ENCODE results near the gene RSPO4. TPM values are rescaled to one million over a fixed set of nuclear protein-coding genes. Genes with fewer than 3 reads are reported as not detected.

The RSPO4 gene
- total RNA-seq, result not detected in 2 replicates

GRCh38 chr20:1001911-1002681, at the start of gene RSPO4:
TSS of gene RSPO4 (minus strand) at chr20:1002311. CDS start at chr20:1002164, 147 bp downstream.

GRCh38 chr20:916125-916799, 85.8 kb downstream of the RSPO4 start, which contains the start of gene ANGPT4:
TSS of gene ANGPT4 (minus strand) at chr20:916334. CDS start at chr20:916214, 120 bp downstream.

Other genes starting within 250 kb of the RSPO4 start
- gene SLC52A3, start 233.8 kb downstream of the RSPO4 start, total RNA-seq, result not detected in 2 replicates
- gene FAM110A, start 168.6 kb downstream of the RSPO4 start, total RNA-seq, result 1.8 and 4.4 TPM in 2 replicates
- gene ANGPT4, start 86.0 kb downstream of the RSPO4 start, total RNA-seq, result under 0.01 and 0.17 TPM in 2 replicates
- 61.0 and 97.4 TPM in 2 replicates for gene PSMF1, start 116.3 kb upstream of the RSPO4 start, total RNA-seq
- gene TMEM74B, start 182.7 kb upstream of the RSPO4 start, total RNA-seq, result not detected in 2 replicates
- 0.58 TPM in 1 of 2 replicates, not detected in the other for gene C20orf202, start 201.1 kb upstream of the RSPO4 start, total RNA-seq
- not detected in 2 replicates for gene RAD21L1, start 223.7 kb upstream of the RSPO4 start, total RNA-seq